HG03280 (cell line): ENCODE results near the gene LENG9.
"Not testable (repeated sequence)": the region's sequence is repeated elsewhere in the genome, so short reads cannot be mapped to it uniquely, and the experiment has no call there.

Experiments used
- ATAC-seq: cut with Tn5 transposase; IDR thresholded peaks from one replicate; pipeline ENCODE4 v1.9.1; 2021; ENCODE audit warnings: mild to moderate bottlenecking, moderate library complexity; ENCODE audit not compliant: unreplicated experiment

The LENG9 gene

GRCh38 chr19:54463531-54464043 lies at the start of gene LENG9:
Gene LENG9 (minus strand): TSS chr19:54463778. CDS start chr19:54463526, 252 bp downstream.
- ATAC-seq = peak; percentile 53

- not testable (repeated sequence) for ATAC-seq
Observed at GRCh38 chr19:54509200-54509940, 45.8 kb upstream of the LENG9 start.

- ATAC-seq = not testable (repeated sequence)
Observed at GRCh38 chr19:54508487-54508886, 44.9 kb upstream of the LENG9 start.

- no peak for ATAC-seq
Observed at GRCh38 chr19:54507824-54508223, 44.2 kb upstream of the LENG9 start.

GRCh38 chr19:54507038-54507717 lies 43.6 kb upstream of the LENG9 start:
- not testable (repeated sequence) for ATAC-seq

GRCh38 chr19:54506079-54506478 lies 42.5 kb upstream of the LENG9 start:
- ATAC-seq = no peak

- not testable (repeated sequence) for ATAC-seq
Observed at GRCh38 chr19:54505542-54505941, 42.0 kb upstream of the LENG9 start.

GRCh38 chr19:54502518-54503048 lies 39.0 kb upstream of the LENG9 start, which contains the start of gene LAIR2:
Gene LAIR2 (plus strand): TSS chr19:54502831. CDS start chr19:54502919, 88 bp downstream.
- no peak for ATAC-seq

- ATAC-seq = not testable (repeated sequence)
Observed at GRCh38 chr19:54498451-54498772, 34.8 kb upstream of the LENG9 start.

GRCh38 chr19:54497747-54498450 lies 34.3 kb upstream of the LENG9 start:
- not testable (repeated sequence) for ATAC-seq

- ATAC-seq = not testable (repeated sequence)
Observed at GRCh38 chr19:54495284-54495683, 31.7 kb upstream of the LENG9 start.

- ATAC-seq = no peak
Observed at GRCh38 chr19:54493967-54494585, 30.5 kb upstream of the LENG9 start.

- ATAC-seq = not testable (repeated sequence)
Observed at GRCh38 chr19:54493056-54493455, 29.5 kb upstream of the LENG9 start.

- ATAC-seq = no peak
Observed at GRCh38 chr19:54492568-54492967, 29.0 kb upstream of the LENG9 start.

- ATAC-seq = no peak
Observed at GRCh38 chr19:54489766-54490165, 26.2 kb upstream of the LENG9 start.

- no peak for ATAC-seq
Observed at GRCh38 chr19:54489341-54489740, 25.8 kb upstream of the LENG9 start.

- no peak for ATAC-seq
Observed at GRCh38 chr19:54485851-54486250, 22.3 kb upstream of the LENG9 start.

- ATAC-seq = no peak
Observed at GRCh38 chr19:54484451-54484850, 20.9 kb upstream of the LENG9 start.

- no peak for ATAC-seq
Observed at GRCh38 chr19:54482889-54483288, 19.3 kb upstream of the LENG9 start.

- no peak for ATAC-seq
Observed at GRCh38 chr19:54481326-54481930, 17.9 kb upstream of the LENG9 start.
